HTERT RPE-1 (cell line): ENCODE data around the gene CA9.
"Not testable (repeated sequence)": the region's sequence is repeated elsewhere in the genome, so short reads cannot be mapped to it uniquely, and the experiment has no call there.

Experiments
- in situ Hi-C: fragments of 300-500 bp; cut with MboI; formaldehyde crosslinking; loops from 4 replicates; pipeline ENCODE4 v1.14.3; 2020; ENCODE audit warnings: low sequenced_read_pairs

CA9 gene

DNA sequence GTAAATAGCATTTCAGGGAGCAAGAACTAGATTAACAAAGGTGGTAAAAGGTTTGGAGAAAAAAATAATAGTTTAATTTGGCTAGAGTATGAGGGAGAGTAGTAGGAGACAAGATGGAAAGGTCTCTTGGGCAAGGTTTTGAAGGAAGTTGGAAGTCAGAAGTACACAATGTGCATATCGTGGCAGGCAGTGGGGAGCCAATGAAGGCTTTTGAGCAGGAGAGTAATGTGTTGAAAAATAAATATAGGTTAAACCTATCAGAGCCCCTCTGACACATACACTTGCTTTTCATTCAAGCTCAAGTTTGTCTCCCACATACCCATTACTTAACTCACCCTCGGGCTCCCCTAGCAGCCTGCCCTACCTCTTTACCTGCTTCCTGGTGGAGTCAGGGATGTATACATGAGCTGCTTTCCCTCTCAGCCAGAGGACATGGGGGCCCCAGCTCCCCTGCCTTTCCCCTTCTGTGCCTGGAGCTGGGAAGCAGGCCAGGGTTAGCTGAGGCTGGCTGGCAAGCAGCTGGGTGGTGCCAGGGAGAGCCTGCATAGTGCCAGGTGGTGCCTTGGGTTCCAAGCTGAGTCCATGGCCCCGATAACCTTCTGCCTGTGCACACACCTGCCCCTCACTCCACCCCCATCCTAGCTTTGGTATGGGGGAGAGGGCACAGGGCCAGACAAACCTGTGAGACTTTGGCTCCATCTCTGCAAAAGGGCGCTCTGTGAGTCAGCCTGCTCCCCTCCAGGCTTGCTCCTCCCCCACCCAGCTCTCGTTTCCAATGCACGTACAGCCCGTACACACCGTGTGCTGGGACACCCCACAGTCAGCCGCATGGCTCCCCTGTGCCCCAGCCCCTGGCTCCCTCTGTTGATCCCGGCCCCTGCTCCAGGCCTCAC, at the start of gene CA9:
CA9 (plus strand) TSS at position 797 of the 893 bp plus-strand sequence; CDS start at position 829, 32 bp downstream.
- in situ Hi-C loops = no loop called here

DNA sequence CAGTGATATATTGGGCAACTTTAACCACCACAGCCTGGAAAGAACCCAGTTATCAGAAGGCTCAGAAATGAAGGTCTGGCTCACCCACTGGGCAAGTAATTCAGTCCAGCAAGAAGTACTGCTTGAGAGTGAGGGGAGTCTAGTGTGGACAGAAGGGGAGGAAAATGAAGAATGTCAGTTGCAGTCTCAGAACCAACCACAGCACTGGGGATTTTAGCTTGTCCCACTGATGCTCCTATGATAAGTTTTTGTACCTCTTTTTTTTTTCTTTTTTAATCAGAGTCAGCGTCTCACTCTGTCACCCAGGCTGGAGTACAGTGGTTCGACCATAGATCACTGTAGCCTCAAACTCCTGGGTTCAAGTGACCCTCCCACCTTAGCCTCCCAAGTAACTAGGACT, 46.2 kb upstream of the CA9 start:
- in situ Hi-C loops = no loop called here

DNA sequence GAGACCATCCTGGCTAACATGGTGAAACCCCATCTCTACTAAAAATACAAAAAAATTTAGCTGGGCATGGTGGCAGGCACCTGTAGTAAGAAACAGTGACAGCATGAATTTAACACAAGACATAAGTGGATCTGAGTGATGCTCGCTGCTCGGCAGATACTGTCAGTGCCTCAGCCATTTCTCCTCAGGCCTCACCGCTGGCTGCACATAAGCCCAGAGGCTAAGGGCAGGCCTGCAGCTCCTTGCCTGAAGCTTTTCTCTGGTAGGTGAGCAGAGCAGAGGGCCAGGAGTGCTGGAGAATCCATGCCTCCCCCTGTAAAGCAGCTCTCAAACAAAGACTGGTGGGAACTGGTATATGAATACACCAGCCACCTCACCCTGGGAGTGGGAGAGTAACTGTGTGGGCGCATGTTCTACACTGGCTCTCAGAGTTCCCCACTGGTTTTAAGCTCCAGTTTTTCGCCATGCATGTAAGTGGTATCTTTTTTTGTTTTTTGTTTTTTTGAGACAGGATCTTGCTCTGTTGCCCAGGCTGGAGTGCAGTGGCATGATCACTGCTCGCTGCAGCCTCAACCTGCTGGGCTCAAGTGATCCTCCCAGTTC, 45.2 kb upstream of the CA9 start:
- in situ Hi-C loops = no loop called here

DNA sequence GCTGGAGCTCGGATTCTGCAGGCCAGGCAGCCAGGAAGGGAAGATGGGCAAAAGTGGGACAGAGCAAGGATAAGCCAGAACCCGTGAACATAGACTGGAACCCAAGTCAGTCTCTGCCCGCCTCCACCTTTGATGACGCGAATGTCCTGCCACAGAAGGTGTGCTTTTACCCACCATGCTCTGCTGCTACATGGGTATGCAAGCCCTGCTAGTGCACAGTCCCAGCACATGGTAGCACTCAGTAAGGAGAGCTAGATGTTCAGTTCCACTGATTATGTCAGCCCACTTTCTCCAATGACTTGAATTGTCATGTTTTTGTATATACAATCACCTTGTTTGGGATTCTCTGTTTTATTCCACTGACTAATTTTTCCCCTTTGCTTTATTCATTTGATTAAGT, 44.1 kb upstream of the CA9 start:
- in situ Hi-C loops = no loop called here

DNA sequence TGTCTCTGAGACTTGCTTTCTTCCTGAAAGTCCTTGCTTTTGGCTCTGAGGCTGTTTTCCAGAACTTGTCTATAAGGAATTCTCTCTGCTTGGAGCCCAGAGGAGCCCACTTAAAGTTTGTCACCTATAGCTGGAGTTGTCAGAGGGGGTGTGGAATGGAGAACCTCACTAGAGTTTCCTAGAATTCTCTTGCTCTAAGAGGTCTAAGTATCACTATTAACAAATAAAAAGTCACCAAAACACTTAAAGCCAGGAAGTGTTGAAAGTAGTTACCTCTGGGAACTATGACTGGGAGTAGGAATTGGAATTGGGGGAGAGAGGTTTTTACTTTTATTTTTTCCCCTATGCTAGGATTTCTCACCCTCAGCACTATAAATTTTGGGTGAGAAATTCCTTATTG, 38.0 kb upstream of the CA9 start:
- in situ Hi-C loops = no loop called here

DNA sequence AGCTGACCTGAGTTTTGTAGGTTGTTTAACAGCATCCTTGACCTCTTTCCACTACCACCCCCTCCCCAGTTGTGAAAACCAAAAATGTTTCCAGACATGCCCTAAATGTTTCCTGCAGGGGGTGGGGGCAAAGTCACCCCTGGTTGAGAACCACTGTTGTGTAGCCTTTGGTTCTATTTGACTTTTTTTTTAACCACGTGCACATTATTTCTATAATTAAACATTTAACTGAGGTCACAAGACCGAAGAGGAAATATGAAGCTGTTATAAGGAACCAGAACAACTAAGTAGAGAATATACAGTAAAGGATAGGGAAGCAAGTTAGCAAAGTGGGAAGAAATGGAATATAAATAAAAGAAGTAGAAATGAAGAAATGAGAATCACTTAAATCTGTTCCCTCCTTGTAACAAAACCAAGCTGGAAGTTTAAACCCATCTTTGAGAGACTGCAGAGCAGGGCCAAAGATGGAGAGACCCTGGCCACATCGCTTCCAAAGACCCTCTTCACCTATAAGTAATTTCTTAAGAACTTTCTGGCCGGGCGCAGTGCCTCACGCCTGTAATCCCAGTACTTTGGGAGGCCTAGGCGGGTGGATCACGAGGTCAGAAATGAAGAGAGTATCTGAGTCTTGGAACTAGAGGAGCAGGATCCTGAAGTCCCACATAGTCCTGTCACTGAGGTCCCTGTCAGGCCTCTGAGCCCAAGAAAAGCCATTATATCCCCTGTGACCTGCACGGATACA, 37.4 kb upstream of the CA9 start:
- in situ Hi-C loops = no loop called here

DNA sequence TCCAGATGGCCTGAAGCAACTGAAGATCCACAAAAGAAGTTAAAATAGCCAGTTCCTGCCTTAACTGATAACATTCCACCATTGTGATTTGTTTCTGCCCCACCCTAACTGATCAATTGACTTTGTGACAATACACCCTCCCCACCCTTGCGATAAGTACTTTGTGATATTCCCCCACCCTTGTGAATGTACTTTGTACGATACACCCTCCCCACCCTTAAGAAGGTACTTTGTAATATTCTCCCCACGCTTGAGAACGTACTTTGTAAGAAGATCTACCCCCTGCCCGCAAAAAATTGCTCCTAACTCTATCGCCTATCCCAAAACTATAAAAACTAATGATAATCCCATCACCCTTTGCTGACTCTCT, 36.9 kb upstream of the CA9 start:
- in situ Hi-C loops = not testable (repeated sequence)

DNA sequence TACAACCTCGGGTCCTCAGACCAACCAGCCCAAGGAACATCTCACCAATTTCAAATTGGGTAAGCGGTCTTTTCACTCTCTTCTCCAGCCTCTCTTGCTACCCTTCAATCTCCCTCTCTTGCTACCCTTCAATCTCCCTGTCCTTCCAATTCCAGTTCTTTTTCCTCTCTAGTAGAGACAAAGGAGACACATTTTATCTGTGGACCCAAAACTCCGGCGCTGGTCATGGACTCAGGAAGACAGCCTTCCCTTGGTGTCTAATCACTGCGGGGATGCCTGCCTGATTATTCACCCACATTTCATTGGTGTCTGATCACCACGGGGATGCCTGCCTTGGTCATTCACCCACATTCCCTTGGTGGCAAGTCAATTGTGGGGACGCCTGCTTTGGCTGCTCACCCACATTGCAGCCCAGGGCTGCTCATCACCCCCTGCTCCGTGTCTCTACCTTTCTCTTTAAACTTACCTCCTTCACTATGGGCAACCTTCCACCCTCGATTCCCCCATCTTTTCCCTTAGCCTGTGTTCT, 36.2 kb upstream of the CA9 start:
- in situ Hi-C loops = not testable (repeated sequence)

DNA sequence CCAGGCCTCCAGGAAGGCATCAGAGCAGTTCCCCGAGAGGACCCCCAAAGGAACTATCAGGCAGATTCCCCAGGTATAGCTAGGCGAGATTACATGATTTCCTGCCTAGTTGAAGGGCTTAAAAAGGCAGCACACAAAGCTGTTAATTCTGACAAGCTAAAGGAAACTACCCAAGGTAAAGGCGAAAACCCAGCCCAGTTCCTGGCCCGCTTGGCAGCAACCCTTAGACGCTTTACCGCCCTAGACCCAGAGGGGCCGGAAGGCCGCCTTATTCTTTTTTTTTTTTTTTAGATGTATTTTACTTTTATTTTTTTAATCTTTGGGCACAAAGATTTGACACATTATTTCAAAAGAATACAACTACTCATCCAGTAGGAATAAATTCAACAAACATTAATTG, 35.0 kb upstream of the CA9 start:
- in situ Hi-C loops = not testable (repeated sequence)

DNA sequence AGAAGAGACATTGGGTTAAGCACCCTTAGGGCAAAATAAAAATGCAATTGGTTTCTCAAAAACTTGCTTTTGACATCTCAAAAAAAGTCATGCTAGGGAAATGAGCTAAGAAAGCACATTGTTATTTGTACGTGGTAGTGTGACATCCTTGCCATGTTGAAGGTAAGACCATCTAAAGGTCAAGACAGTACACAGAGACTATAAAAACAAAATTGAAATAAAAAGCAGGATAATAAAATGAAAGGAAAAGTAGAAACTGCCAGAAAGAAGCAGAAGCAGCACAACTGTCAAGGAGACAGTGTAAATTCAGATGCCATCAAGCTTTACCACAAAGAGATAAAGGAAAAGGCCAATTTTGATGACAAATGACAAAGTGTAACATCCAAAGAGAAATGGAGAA, 34.5 kb upstream of the CA9 start:
- in situ Hi-C loops = not testable (repeated sequence)

DNA sequence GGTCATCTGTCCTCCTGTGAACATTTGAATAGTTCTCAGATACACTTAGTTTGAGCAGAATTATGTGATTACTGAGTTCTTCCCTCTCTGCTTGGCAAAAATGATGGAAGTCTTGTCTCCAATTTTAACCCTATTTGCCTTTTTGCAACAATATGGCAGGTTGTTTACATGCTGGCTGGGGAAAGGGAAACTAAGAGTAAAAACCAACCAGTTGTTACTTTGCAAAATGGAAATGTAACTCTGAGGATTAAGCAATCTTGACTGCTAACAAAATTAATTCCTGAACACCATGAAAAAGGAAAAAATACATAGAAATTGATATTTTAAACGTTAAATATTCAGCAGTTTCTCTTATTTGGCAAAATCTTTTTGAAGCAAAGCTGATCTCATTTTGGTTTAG, 34.1 kb upstream of the CA9 start:
- in situ Hi-C loops = no loop called here

DNA sequence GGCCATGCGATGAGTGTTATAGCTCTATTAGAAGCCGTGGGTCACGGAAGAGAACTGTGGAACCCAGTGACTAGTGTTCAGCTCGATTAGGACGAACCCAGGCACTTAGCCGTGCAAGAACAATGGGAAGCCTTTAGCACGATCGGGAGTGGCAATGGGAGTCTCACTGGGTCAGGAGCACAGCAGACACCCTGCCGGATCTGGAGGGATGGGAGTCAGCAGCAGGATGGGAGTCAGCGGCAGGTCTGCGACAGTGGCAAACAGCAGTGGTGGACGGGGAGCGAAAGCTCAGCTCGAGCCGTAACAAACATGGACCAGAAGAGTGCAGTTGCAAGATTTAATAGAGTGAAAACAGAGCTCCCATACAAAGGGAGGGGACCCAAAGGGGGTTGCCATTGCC, 33.3 kb upstream of the CA9 start:
- in situ Hi-C loops = not testable (repeated sequence)

DNA sequence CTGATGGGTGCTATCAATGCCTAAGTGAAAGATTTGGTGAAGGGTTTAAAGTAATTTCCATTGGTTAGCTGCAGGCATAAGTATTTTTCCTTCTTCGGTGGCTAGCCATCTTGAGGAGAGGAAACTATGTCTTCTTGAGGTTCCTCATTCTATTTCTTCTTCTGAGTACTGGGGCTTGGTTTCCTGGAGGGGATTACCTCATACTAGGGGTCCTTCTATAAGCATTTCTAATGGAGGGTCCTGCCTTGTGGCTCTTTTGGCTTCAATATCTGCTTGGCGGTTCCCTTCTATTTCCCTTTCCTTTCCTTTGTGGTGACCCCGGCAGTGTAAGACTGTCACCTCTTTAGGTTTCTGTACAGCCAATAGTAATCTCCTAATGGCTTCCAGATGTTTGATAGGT, 32.2 kb upstream of the CA9 start:
- in situ Hi-C loops = not testable (repeated sequence)

DNA sequence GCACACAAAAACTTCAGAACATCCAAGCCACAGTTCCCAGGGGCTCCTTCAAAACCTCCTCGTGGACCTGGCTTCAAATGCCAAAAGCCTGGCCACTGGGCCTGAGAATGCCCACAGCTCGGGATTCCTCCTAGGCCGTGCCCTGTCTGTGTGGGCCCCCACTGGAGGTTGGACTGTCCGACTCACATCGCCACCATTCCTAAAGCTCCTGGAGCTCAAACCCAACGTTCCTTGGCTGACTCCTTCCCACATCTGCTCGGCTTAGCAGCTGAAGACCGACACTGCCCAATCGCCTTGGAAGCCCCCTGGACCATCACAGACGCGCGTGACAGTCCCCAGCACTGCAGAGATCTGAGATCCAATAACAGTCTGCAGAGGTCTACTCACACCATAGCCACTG, 30.7 kb upstream of the CA9 start:
- in situ Hi-C loops = no loop called here

DNA sequence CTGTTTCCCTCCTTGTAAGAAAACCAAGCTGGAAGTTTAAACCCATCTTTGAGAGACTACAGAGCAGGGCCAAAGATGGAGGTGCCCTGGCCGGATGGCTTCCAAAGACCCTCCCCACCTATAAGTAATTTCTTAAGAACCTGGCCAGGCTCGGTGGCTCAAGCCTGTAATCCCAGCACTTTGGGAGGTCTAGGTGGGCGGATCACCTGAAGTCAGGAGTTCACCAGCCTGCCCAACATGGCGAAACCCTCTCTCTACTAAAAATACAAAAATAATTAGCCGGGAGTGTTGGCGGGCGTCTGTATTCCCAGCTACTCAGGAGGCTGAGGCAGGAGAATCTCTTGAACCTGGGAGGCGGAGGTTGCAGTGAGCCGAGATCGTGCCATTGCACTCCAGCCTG, 28.0 kb upstream of the CA9 start:
- in situ Hi-C loops = not testable (repeated sequence)

DNA sequence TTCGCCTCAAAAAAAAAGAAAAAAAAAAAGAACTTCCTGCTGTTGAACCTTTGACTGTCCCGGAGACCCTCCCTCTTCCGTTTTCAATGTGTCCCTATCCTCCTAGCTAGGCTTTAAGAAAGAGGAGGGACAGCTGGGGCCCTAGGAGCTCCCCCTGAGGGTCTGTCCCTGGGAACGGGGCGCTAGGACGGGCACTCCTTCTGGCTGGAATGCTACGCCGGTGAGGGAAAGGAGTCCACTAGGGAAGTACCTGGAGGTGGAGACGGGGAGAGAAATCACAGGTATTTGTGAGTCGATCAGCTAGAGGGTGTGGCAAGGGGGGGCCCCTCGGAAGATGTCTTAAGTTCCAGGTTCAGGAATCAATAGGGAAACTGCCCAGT, 27.6 kb upstream of the CA9 start:
- in situ Hi-C loops = no loop called here

DNA sequence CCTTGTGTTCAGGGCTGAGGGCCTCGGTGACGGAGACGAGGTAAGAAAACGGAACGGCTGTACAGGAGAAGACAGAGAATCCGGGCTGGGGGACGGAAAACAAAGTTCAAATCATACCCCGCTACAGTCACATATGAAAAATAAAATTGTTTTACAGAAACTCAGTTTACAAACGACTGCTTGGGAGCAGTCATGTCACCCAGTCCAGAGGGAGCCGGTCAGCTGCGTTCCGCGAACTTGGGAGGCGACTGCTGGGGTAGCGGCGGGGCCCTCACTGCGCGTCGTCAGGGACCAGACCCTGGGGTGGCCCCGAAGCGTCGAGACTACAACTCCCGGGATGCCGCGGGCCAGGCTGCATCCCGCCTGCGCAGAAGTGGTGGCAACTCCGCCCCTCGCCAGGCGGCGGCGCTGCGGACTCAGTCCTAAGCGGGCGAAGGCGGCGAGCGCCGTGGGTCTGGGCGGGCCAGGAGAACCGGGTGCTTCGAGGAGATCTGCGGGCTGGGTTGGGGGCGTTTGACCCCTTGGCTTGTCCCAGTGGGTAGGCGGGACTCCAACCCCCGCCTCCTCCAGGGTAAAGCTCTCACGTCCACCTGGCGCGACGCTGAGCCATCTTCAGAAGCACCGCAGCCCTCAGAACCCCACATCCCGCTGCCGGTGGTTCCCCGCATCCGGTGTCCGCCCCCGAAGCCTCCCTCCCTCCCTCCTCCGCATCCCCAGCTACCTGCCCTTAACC, 27.0 kb upstream of the CA9 start:
- in situ Hi-C loops = no loop called here

DNA sequence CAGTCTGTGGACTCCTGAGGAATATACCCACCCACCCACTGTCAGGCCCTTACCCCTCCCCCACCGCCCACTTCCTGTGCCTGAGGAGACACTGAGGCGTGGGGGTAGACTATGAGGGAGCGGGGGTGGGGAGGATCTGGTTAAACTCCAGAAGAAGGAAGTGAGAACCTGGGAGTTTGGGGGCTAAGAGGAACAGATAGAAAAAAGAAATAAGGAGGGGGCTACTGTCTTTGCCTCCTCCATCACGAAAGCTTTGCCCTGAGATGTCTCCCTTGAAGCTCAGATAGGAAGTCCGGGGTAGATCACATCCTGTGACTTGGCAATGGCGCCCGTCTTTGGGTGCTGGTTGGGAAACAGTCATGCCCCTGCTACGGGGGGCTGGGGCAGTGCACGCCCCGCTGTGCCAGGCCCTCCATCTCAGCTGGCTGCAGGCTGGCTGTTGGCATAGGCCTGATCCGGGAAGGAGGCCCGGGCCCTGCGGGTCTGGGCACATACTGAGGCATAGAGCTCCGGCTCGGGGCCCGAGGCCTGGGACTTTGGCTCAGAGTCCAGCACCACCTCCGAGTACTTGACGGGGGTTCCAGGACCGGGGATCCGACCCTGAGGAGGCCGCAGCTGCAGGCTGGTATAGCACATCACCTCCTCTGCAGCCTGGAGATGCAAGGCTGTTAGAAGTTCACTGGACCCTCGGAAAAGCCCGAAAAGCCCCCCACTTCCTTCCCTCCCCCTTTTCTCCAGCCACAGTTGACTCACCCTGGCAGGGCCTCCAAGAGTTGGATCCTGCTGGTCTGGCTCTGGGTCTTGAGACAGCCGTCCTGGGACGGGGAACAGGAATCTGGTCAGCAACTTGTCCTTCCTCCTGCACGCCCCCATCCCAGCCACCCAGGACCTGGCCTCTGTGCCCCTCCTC, 24.0 kb upstream of the CA9 start:
- in situ Hi-C loops = no loop called here

DNA sequence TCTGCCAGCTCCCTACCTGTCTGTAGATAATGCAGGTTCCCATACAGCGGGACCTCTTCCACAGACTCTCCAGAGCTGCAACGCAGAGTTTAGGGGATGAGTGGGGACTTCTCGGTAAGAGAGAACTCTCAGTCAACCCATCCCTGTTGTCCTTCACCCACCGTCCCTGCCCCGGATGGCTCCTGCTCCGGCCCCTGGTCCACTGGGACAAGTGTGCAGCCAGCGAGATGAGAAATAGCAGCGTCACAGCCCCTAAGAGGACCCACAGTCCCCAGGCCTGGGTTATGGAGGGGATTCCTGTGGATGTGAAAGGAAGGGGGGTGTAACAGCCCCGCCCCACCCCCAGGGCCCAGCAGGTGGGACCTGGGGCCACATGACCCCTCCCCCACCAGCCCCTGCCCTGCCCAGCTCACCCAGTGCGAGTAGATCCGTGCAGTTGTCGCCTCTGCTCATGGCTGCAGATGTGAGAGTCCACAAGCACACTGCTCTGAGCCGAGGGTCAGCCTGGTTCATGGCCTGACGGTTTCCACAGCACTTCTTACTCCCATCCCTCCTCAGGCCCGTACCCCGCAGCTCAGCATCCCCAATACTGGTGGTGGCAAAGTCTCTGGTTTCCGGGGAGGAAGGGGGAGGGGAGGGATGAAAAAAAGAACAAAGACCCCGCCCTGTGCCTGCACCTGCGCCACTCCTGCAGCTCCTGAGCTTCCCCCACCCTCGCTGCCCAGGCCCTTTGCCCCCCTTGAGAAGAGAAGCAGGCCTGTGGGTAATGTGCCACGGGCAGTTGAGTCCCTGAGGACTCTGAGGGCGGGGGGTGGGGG, 23.2 kb upstream of the CA9 start, which contains the start of gene SIT1:
SIT1 (minus strand) TSS at position 591 of the 818 bp plus-strand sequence; CDS start at position 513, 78 bp downstream.
- in situ Hi-C loops = no loop called here
